Fibroblast of lung (primary cell): ENCODE measurements around the gene UBE3A.

Source experiments
- CTCF ChIP-seq, 2 donors: IDR thresholded peaks in 1 of 2; conservative IDR thresholded peaks in 1 of 2; 1 replicate in 1 of 2; 2 replicates in 1 of 2; pipeline ENCODE4 v1.5.1; 2011 to 2012; ENCODE audit warnings: low read length in 2 of 2, control low read depth in 1 of 2, inconsistent platforms in 1 of 2, low read depth in 1 of 2, mild to moderate bottlenecking in 1 of 2
- EZH2 ChIP-seq: IDR thresholded peaks from 2 replicates; pipeline ENCODE4 v1.5.1; 2012; ENCODE audit warnings: low read length, control low read depth, mild to moderate bottlenecking; ENCODE audit errors: missing control alignments

- TF ChIP-seq CTCF (conservative IDR thresholded peaks at IDR 0.05 in 1 of 2, IDR thresholded peaks at IDR 0.05 in 1 of 2; ENCODE audit: low read depth in 1 of 2, low read length in 2 of 2) (no peak), EZH2 (no peak)
These were observed 106.5 kb downstream of the UBE3A start for GRCh38 chr15:25332306-25332705.
